GM12864 (cell line): ENCODE data around the gene SKP2.
"Not testable (repeated sequence)": the region's sequence is repeated elsewhere in the genome, so short reads cannot be mapped to it uniquely, and the experiment has no call there.

Source experiments
- DNase-seq: peaks from one replicate; pipeline ENCODE4 v3.0.0-alpha.2; 2011; ENCODE audit warnings: low read depth
- H3K4me3 ChIP-seq: 2 replicates; pipeline ENCODE4 v1.5.1; 2011; ENCODE audit warnings: mild to moderate bottlenecking, low read depth, low read length, control low read depth
- TF ChIP-seq, protein P1 (sequence below): IDR thresholded peaks from 2 replicates; pipeline ENCODE4 v1.5.1; 2011; ENCODE audit warnings: low read depth, mild to moderate bottlenecking, moderate library complexity, low read length, control low read depth, inconsistent platforms; ENCODE audit errors: missing control alignments

Gene SKP2

DNA sequence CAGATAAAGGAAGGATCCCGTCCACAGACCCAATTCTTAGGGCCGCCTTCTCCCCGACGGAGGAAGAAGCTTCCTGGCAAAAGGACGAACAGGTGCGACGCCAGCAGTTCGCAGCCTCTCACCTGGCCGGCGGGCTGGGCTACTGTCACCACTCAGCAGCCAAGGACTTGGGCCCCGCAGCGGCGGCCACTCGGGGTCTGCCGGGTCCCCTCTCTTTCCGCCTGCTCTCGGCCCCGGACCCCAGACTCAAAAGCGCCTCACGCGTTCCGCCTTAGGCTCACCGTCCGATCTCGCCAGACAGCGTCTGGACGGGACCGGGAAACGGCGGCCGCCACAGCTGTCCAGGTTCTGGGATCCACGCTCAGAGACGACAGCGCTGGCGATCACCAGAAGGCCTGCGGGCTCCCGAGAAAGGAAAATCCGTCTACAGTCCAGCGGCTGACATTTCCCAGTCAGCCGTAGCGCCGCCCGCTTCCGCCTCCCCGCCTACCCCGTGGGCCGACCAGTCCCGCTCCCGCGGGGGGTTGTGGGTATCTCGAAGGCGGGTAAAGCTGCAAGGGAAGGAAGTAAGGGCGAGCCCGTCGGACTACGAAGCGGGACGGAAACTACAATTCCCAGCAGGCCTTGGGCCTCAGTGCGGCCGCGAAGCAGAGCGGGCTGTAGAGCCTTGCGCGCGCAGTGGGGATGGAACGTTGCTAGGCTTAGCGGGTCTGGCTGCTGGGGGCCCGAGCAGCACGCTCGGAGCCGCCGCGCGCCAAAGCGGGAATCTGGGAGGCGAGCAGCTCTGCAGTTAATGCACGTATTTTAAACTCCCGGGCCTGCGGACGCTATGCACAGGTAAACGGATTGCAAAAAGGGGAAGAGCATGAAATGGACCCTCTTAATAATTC, at the start of gene SKP2, which contains the start of gene LMBRD2:
Gene SKP2 (plus strand): TSS at position 678 of the 890 bp plus-strand sequence. CDS start 152 bp downstream, at position 830.
Gene LMBRD2 (minus strand): TSS at position 454 of the 890 bp plus-strand sequence. CDS start 8,538 bp downstream, outside the sequence.
- DNase-seq = peak; percentile 91
- TF ChIP-seq, protein P1, sequence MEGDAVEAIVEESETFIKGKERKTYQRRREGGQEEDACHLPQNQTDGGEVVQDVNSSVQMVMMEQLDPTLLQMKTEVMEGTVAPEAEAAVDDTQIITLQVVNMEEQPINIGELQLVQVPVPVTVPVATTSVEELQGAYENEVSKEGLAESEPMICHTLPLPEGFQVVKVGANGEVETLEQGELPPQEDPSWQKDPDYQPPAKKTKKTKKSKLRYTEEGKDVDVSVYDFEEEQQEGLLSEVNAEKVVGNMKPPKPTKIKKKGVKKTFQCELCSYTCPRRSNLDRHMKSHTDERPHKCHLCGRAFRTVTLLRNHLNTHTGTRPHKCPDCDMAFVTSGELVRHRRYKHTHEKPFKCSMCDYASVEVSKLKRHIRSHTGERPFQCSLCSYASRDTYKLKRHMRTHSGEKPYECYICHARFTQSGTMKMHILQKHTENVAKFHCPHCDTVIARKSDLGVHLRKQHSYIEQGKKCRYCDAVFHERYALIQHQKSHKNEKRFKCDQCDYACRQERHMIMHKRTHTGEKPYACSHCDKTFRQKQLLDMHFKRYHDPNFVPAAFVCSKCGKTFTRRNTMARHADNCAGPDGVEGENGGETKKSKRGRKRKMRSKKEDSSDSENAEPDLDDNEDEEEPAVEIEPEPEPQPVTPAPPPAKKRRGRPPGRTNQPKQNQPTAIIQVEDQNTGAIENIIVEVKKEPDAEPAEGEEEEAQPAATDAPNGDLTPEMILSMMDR = no peak
- peak within 1 kb of the TSS; percentile 77 for H3K4me3 ChIP-seq

DNA sequence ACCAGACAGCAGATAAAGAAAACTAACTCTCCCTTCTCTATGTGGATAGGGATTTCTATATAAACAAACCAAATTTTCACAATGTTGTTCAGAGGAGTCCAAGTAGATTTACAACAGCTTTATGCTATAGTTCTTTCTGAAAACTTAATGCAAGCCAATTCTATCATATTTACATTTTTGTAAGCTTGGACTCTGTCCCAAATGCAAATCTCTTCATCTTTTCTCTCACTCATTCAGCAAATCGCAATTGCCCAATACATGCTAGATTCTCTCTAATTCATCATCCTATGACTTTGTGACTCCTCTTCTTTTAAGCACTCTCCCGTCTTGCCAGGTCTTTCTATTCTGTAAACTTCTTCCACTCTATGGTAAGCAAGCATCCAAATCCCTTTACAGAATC, 46.1 kb upstream of the SKP2 start:
- TF ChIP-seq, protein P1 = no peak
- no peak overlapping the region for H3K4me3 ChIP-seq
- DNase-seq = no peak

DNA sequence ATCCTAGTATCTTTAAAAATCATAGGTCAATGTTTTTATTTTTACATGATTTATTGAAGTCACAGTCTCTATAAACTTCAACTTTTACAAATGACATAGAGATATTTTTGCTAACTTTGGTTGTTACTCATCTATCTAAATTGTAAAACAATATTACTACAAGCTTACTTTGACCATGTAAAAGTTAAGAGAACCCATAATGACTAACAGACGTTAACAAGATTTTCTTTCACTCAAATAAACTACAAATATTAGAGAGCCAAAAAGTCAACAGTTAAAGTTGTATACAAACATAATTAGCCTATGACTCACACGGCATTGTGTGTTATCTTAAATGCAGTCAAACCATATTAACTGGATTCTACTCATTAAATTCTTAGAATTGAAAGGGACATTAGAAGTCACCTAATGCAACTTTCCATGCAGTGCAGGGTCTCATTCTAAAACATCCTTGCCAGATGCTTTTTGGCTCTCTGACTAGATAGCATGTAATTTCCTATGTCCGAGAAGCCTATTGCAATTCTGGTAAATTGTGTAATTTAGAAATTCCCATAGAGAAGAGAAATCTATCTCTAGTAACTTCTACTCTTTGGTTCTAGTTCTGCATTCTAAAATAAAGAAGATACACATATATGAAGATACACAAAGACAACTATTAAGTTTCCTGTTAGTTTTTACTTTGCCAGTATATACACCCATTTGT, 43.0 kb upstream of the SKP2 start:
- TF ChIP-seq, protein P1 = no peak
- H3K4me3 ChIP-seq = no peak overlapping the region
- DNase-seq = no peak

DNA sequence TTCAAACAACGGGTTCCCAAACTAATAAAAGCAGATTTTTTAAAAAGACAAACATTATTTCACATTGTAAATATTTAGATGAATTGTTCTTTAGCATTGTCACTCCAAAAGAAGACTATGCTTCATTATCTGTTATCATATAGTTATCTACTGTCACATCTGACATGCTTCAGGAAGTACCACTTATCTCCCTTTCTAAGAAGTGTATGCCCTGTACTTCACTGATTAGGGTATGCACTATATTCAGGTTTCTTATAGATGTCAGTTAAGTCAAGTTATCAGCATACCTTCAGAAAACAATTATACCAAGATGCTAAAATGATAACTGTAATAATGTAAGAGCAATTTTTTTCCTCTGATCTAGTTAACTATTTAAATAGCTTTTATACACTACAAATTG, 40.7 kb upstream of the SKP2 start:
- H3K4me3 ChIP-seq = no peak overlapping the region
- TF ChIP-seq, protein P1 = no peak
- no peak for DNase-seq

DNA sequence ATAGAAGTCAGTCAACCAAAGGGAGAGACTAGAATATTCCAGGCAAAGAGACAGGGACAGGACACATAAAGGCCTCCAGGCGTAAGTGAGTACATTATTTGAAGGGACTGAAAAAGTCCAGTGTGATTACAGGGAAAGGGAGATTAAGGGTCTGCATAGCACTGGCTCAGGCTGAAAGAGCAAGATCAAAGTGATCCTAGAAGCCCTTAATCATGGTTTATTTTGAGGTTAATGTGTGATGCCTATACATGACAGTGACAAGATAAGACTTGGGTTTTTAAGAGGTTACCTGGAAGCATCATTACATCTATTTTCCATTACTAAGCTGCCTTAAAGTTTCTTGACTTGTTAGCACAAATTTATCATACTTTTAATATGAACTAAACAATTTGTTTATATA, 26.0 kb upstream of the SKP2 start:
- no peak for DNase-seq
- H3K4me3 ChIP-seq = no peak overlapping the region
- TF ChIP-seq, protein P1 = no peak

DNA sequence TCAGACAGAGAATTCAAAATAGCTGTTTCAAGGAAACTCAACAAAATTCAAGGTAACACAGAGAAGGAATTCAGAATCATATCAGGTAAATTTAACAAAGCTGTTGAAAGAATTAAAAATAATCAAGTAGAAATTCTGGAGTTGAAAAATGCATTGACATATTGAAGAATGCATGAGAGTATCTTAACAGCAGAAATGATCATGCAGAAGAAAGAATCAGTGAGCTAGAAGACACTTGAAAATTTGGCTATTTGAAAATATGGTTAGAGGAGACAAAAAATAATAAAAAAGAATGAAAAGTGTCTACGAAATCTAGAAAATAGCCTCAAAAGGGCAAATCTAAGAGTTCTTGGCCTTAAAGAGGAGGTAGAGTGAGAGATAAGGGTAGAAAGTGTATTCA, 23.1 kb upstream of the SKP2 start:
- H3K4me3 ChIP-seq = no peak overlapping the region
- TF ChIP-seq, protein P1 = no peak
- DNase-seq = no peak

DNA sequence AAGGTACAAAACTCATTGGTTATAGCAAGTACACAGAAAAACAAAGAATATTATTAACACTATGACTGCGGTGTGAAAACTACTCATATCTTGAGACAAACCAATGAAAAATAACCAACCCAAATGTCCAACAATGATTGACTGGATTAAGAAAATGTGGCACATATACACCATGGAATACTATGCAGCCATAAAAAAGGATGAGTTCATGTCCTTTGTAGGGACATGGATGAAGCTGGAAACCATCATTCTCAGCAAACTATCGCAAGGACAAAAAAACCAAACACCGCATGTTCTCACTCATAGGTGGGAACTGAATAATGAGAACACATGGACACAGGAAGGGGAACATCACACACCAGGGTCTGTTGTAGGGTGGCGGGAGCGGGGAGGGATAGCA, 22.2 kb upstream of the SKP2 start:
- DNase-seq, H3K4me3 ChIP-seq: not testable (repeated sequence)

DNA sequence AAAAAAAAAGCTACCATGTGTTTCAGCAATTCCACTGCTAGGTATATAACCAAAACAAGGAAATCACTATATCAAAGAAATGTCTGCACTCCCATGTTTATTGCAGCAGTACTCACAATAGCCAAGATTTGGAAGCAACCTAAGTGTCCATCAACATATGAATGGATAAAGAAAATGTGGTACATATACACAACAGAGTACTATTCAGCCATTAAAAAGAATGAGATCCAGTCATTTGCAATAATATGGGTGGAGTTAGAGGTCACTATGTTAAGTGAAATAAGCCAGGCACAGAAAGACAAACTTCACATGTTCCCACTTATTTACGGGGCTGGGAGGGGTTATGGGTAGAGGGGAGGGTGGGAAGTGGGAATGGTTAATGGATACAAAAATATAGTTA, 18.9 kb upstream of the SKP2 start:
- H3K4me3 ChIP-seq, DNase-seq: not testable (repeated sequence)
